ENCODE results near the gene RASSF3. TPM values are rescaled to one million over a fixed set of nuclear protein-coding genes. Genes with fewer than 3 reads are reported as not detected.
A peak's percentile ranks its signal among the peaks of the same experiment; 100 is the strongest.

RASSF3 gene
- total RNA-seq, 1 donor from 2014 or later, result 28.2 TPM

GRCh38 chr12:64731683-64732082, 121.4 kb downstream of the RASSF3 start:
- Mint-ChIP-seq H3K27ac (ENCODE audit: unreplicated experiment) (peak overlapping the region; percentile 95), H3K27me3 (ENCODE audit: unreplicated experiment) (peaks cover 6% of the 10 kb centered on the region), H3K36me3 (ENCODE audit: unreplicated experiment) (no peaks in the 10 kb centered on the region), H3K9me3 (ENCODE audit: unreplicated experiment) (peaks cover 5% of the 10 kb centered on the region), H3K4me1 (ENCODE audit: low read depth, unreplicated experiment) (peaks cover 49% of the 10 kb centered on the region), H3K4me3 (ENCODE audit: unreplicated experiment) (no peak overlapping the region)
- DNase-seq, result no peak
- no peak for TF ChIP-seq CTCF (IDR thresholded peaks at IDR 0.05; ENCODE audit: partially characterized antibody, unreplicated experiment)

GRCh38 chr12:64733857-64734256, 123.6 kb downstream of the RASSF3 start:
- Mint-ChIP-seq H3K4me1 (ENCODE audit: low read depth, unreplicated experiment) (peaks cover 54% of the 10 kb centered on the region), H3K4me3 (ENCODE audit: unreplicated experiment) (peak overlapping the region; percentile 30), H3K36me3 (ENCODE audit: unreplicated experiment) (peaks cover 3% of the 10 kb centered on the region), H3K27me3 (ENCODE audit: unreplicated experiment) (peaks cover 6% of the 10 kb centered on the region), H3K27ac (ENCODE audit: unreplicated experiment) (peak overlapping the region; percentile 57), H3K9me3 (ENCODE audit: unreplicated experiment) (peaks cover 5% of the 10 kb centered on the region)
- DNase-seq, result no peak
- no peak for TF ChIP-seq CTCF (IDR thresholded peaks at IDR 0.05; ENCODE audit: partially characterized antibody, unreplicated experiment)

- Mint-ChIP-seq H3K9me3 (ENCODE audit: unreplicated experiment) (peaks cover 4% of the 10 kb centered on the region), H3K4me3 (ENCODE audit: unreplicated experiment) (no peak overlapping the region), H3K36me3 (ENCODE audit: unreplicated experiment) (peaks cover 4% of the 10 kb centered on the region), H3K4me1 (ENCODE audit: low read depth, unreplicated experiment) (peaks cover 45% of the 10 kb centered on the region), H3K27me3 (ENCODE audit: unreplicated experiment) (peaks cover 5% of the 10 kb centered on the region), H3K27ac (ENCODE audit: unreplicated experiment) (no peak overlapping the region)
- no peak for DNase-seq
- TF ChIP-seq CTCF (IDR thresholded peaks at IDR 0.05; ENCODE audit: partially characterized antibody, unreplicated experiment), result no peak
These were observed 125.1 kb downstream of the RASSF3 start for GRCh38 chr12:64735442-64735841.

- Mint-ChIP-seq H3K9me3 (ENCODE audit: unreplicated experiment) (peaks cover 2% of the 10 kb centered on the region), H3K4me3 (ENCODE audit: unreplicated experiment) (no peak overlapping the region), H3K36me3 (ENCODE audit: unreplicated experiment) (peaks cover 4% of the 10 kb centered on the region), H3K27me3 (ENCODE audit: unreplicated experiment) (peaks cover 2% of the 10 kb centered on the region), H3K27ac (ENCODE audit: unreplicated experiment) (peak overlapping the region; percentile 29), H3K4me1 (ENCODE audit: low read depth, unreplicated experiment) (peaks cover 37% of the 10 kb centered on the region)
- no peak for DNase-seq
- TF ChIP-seq CTCF (IDR thresholded peaks at IDR 0.05; ENCODE audit: partially characterized antibody, unreplicated experiment), result no peak
These were observed 126.5 kb downstream of the RASSF3 start for GRCh38 chr12:64736771-64737170.

GRCh38 chr12:64737539-64737938, 127.2 kb downstream of the RASSF3 start:
- no peak for DNase-seq
- Mint-ChIP-seq H3K4me1 (ENCODE audit: low read depth, unreplicated experiment) (peaks cover 37% of the 10 kb centered on the region), H3K4me3 (ENCODE audit: unreplicated experiment) (peak overlapping the region; percentile 5), H3K27ac (ENCODE audit: unreplicated experiment) (peak overlapping the region; percentile 17), H3K36me3 (ENCODE audit: unreplicated experiment) (peaks cover 4% of the 10 kb centered on the region), H3K27me3 (ENCODE audit: unreplicated experiment) (peaks cover 2% of the 10 kb centered on the region), H3K9me3 (ENCODE audit: unreplicated experiment) (peaks cover 2% of the 10 kb centered on the region)
- TF ChIP-seq CTCF (IDR thresholded peaks at IDR 0.05; ENCODE audit: partially characterized antibody, unreplicated experiment), result no peak

Measured in glutamatergic neuron (in vitro differentiated cells).